ENCODE measurements around the gene LHFPL2. TPM values are rescaled to one million over a fixed set of nuclear protein-coding genes. Genes with fewer than 3 reads are reported as not detected.

The LHFPL2 gene
- total and polyA plus RNA-seq, 9 of the 15 experiments (the other 6 are each of a cell fraction or from before 2014, with no cell fraction given), result 1.0 to 6.6 (median 4.6) TPM

DNA sequence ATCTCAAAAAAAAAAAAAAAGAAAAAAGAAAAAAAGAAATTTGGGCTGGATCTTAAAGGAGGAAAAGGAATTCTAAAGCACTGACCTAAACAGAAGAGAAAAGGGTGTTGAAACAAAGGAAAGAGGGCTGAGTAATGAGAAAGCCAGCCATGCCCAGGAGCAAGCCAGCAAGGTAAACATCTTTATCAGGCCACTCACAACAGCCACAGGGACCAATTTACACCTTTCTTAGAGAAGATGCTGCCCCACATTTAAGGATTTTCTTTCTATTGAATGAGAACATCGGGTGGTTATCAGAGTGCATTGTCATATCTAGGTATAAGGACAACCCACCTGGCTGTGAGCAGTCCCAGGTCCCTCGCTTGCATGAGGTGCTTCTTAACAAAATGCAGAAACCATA lies 16.6 kb downstream of the LHFPL2 start:
- CTCF ChIA-PET (ENCODE audit: low intra/inter-chr PET ratio), result no interaction called here
- BruUV-seq (replicated peaks), result no TSS peak

DNA sequence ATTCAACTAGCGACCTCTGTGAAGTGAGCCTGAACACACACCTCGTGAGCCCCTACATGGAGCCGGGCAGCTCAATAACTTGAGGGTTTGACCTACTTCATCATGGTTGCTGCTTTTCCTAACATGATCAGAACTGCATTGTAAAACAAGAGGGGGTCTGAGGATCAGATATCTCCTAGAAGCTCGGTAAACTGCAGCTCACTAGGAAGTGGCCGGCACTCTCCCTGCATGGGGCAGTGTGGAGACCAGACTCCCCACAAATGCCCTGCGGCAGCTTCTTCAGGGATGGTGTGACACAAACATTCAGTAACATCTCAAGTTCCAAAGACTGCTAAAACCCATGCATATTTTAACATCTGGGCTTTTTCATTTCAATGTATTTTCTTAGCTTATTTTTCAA lies 18.5 kb downstream of the LHFPL2 start:
- H3K4me1 ChIP-seq (replicated peaks in 1 of 2; ENCODE audit: control insufficient read depth in 2 of 2, insufficient read depth in 2 of 2, low read length in 2 of 2), result peaks cover 0 to 6% of the 10 kb centered on the region in 2 experiments; a peak in 3 of 5 replicates
- TF ChIP-seq SUPT5H (IDR thresholded peaks at IDR 0.05) (no peak), POU5F1 (IDR thresholded peaks at IDR 0.05; ENCODE audit: borderline replicate concordance, low read depth, low read length, partially characterized antibody) (no peak), KLF6 (CRISPR knock-in tag; IDR thresholded peaks at IDR 0.05; ENCODE audit: borderline replicate concordance) (no peak), RUNX1 (IDR thresholded peaks at IDR 0.05; ENCODE audit: low read depth) (no peak), ZKSCAN8 (CRISPR knock-in tag; IDR thresholded peaks at IDR 0.05) (no peak), ZNF253 (CRISPR knock-in tag; conservative IDR thresholded peaks at IDR 0.05) (no peak), ZNF239 (CRISPR knock-in tag; IDR thresholded peaks at IDR 0.05) (no peak), DDX20 (tag; IDR thresholded peaks at IDR 0.05; ENCODE audit: low read depth) (no peak), PTRF (tag; IDR thresholded peaks at IDR 0.05) (no peak), CBX5 (IDR thresholded peaks at IDR 0.05; ENCODE audit: borderline replicate concordance, low read depth) (no peak), ZZZ3 (IDR thresholded peaks at IDR 0.05) (no peak)
- H3K36me3 ChIP-seq (ENCODE audit: control insufficient read depth, insufficient read depth, low read length), result no peaks in the 10 kb centered on the region; the same call in 2 of the 3 replicates
- no peak overlapping the region for H3K4me3 ChIP-seq
- no peak for ATAC-seq
- peaks cover 5% of the 10 kb centered on the region; the same call in 1 of the 2 replicates for H3K9me3 ChIP-seq (replicated peaks; ENCODE audit: control insufficient read depth, insufficient read depth, low read depth, low read length)
- BruUV-seq (replicated peaks), result no TSS peak
- no peaks in the 10 kb centered on the region for H3K27me3 ChIP-seq (ENCODE audit: control insufficient read depth in 2 of 2, insufficient read depth in 2 of 2, low read length in 2 of 2)
- no peaks in the 10 kb centered on the region for H4K20me1 ChIP-seq (replicated peaks; ENCODE audit: control insufficient read depth, insufficient read depth, low read length)
- H3K9me1 ChIP-seq (ENCODE audit: control insufficient read depth, insufficient read depth, low read length), result no peaks in the 10 kb centered on the region
- no peak for DNase-seq (ENCODE audit: extremely low read depth in 1 of 4, low spot score in 3 of 4)
- no peak for FAIRE-seq
- no peak overlapping the region for H2AFZ ChIP-seq (ENCODE audit: low read depth, low read length)
- H3K79me2 ChIP-seq (ENCODE audit: control insufficient read depth, insufficient read depth, low read length), result no peaks in the 10 kb centered on the region
- no peak overlapping the region for H3K9ac ChIP-seq (ENCODE audit: insufficient read depth in 1 of 2, low read depth in 2 of 2, low read length in 2 of 2)
- POLR2A ChIA-PET, result interaction anchor here (1.3 to 1.7 kb wide), 2 partner anchors 29 to 354 kb away, joined by 3 read pairs; no protein-coding TSS in a partner anchor
- H3K4me2 ChIP-seq (ENCODE audit: insufficient read depth, low read length), result no peak overlapping the region
- H3K27ac ChIP-seq (ENCODE audit: extremely low read depth, low read depth, low read length), result no peak overlapping the region
- CTCF ChIA-PET (ENCODE audit: low intra/inter-chr PET ratio), result no interaction called here
- intact Hi-C loops (cut with micrococcal nuclease) (loop anchor here (10.0 kb wide), 1 partner anchor 335 kb away; no protein-coding TSS in a partner anchor), in situ Hi-C loops (cut with MboI) (loop anchor here (10.0 kb wide), 1 partner anchor 165 kb away; no protein-coding TSS in a partner anchor)
- WGBS (ENCODE audit: insufficient coverage, low coverage, missing lambda C conversion rate), result 45% methylated on average over 6 of the region's 6 CpGs

More for the DNA sequence above, 16.6 kb downstream of the LHFPL2 start:
- TF ChIP-seq, protein P1, sequence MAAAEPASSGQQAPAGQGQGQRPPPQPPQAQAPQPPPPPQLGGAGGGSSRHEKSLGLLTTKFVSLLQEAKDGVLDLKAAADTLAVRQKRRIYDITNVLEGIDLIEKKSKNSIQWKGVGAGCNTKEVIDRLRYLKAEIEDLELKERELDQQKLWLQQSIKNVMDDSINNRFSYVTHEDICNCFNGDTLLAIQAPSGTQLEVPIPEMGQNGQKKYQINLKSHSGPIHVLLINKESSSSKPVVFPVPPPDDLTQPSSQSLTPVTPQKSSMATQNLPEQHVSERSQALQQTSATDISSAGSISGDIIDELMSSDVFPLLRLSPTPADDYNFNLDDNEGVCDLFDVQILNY (CRISPR knock-in tag; IDR thresholded peaks at IDR 0.05), result no peak
- TF ChIP-seq ZNF77 (CRISPR knock-in tag; IDR thresholded peaks at IDR 0.05), result no peak
- no peaks in the 10 kb centered on the region; the same call in 2 of the 3 replicates for H3K36me3 ChIP-seq (ENCODE audit: control insufficient read depth, insufficient read depth, low read length)
- POLR2A ChIA-PET, result interaction anchor here (0.7 kb wide), 1 partner anchor 135 kb away, joined by 3 read pairs; no protein-coding TSS in a partner anchor
- in situ Hi-C loops (cut with MboI), result loop anchor here (10.0 kb wide), 1 partner anchor 167 kb away; no protein-coding TSS in a partner anchor
- H3K79me2 ChIP-seq (ENCODE audit: control insufficient read depth, insufficient read depth, low read length), result no peaks in the 10 kb centered on the region
- no peak overlapping the region for H3K4me2 ChIP-seq (ENCODE audit: insufficient read depth, low read length)
- intact Hi-C loops (cut with micrococcal nuclease), result loop anchor here (10.0 kb wide), 1 partner anchor 333 kb away; no protein-coding TSS in a partner anchor
- H3K27ac ChIP-seq (ENCODE audit: extremely low read depth, low read depth, low read length), result no peak overlapping the region
- ATAC-seq (no peak), FAIRE-seq (no peak), DNase-seq (ENCODE audit: extremely low read depth in 1 of 4, low spot score in 3 of 4) (no peak)
- H3K4me3 ChIP-seq, result no peak overlapping the region
- peaks cover 5% of the 10 kb centered on the region for H3K9me3 ChIP-seq (replicated peaks; ENCODE audit: control insufficient read depth, insufficient read depth, low read depth, low read length)
- 78% methylated on average over 2 of the region's 2 CpGs for WGBS (ENCODE audit: insufficient coverage, low coverage, missing lambda C conversion rate)
- no peak overlapping the region for H2AFZ ChIP-seq (ENCODE audit: low read depth, low read length)
- no peaks in the 10 kb centered on the region for H4K20me1 ChIP-seq (replicated peaks; ENCODE audit: control insufficient read depth, insufficient read depth, low read length)
- no peaks in the 10 kb centered on the region for H3K9me1 ChIP-seq (ENCODE audit: control insufficient read depth, insufficient read depth, low read length)
- no peak overlapping the region for H3K9ac ChIP-seq (ENCODE audit: insufficient read depth in 1 of 2, low read depth in 2 of 2, low read length in 2 of 2)
- H3K27me3 ChIP-seq (ENCODE audit: control insufficient read depth in 2 of 2, insufficient read depth in 2 of 2, low read length in 2 of 2), result no peaks in the 10 kb centered on the region
- H3K4me1 ChIP-seq (replicated peaks in 1 of 2; ENCODE audit: control insufficient read depth in 2 of 2, insufficient read depth in 2 of 2, low read length in 2 of 2), result peaks cover 0 to 6% of the 10 kb centered on the region in 2 experiments; a peak in 3 of 5 replicates

Measured in K562 (cell line).